Astrocyte of the spinal cord (primary cell): ENCODE measurements around the gene PBX2.
A peak's percentile ranks its signal among the peaks of the same experiment; 100 is the strongest.
"Not testable (repeated sequence)": the region's sequence is repeated elsewhere in the genome, so short reads cannot be mapped to it uniquely, and the experiment has no call there.

Source experiments
- DNase-seq: peaks from one replicate; pipeline ENCODE4 v3.0.0; 2011; ENCODE audit warnings: low read depth, low spot score
- H3K4me3 ChIP-seq: 2 replicates; pipeline ENCODE4 v1.5.1; 2011; ENCODE audit warnings: low read depth, mild to moderate bottlenecking, low read length, moderate library complexity
- in situ Hi-C: cut with HindIII; loops from 2 replicates; pipeline ENCODE4 v1.10.0; 2017; ENCODE audit warnings: low sequenced_read_pairs
- TF ChIP-seq, protein P1 (sequence below): IDR thresholded peaks from 2 replicates; pipeline ENCODE4 v1.5.1; 2012; ENCODE audit warnings: low read depth, mild to moderate bottlenecking, low read length, inconsistent platforms

The PBX2 gene

GRCh38 chr6:32187009-32187709 is 2.8 kb downstream of the PBX2 start:
- in situ Hi-C loops = no loop called here
- no peak overlapping the region for H3K4me3 ChIP-seq
- no peak for DNase-seq
- TF ChIP-seq, protein P1, sequence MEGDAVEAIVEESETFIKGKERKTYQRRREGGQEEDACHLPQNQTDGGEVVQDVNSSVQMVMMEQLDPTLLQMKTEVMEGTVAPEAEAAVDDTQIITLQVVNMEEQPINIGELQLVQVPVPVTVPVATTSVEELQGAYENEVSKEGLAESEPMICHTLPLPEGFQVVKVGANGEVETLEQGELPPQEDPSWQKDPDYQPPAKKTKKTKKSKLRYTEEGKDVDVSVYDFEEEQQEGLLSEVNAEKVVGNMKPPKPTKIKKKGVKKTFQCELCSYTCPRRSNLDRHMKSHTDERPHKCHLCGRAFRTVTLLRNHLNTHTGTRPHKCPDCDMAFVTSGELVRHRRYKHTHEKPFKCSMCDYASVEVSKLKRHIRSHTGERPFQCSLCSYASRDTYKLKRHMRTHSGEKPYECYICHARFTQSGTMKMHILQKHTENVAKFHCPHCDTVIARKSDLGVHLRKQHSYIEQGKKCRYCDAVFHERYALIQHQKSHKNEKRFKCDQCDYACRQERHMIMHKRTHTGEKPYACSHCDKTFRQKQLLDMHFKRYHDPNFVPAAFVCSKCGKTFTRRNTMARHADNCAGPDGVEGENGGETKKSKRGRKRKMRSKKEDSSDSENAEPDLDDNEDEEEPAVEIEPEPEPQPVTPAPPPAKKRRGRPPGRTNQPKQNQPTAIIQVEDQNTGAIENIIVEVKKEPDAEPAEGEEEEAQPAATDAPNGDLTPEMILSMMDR = no peak

DNA sequence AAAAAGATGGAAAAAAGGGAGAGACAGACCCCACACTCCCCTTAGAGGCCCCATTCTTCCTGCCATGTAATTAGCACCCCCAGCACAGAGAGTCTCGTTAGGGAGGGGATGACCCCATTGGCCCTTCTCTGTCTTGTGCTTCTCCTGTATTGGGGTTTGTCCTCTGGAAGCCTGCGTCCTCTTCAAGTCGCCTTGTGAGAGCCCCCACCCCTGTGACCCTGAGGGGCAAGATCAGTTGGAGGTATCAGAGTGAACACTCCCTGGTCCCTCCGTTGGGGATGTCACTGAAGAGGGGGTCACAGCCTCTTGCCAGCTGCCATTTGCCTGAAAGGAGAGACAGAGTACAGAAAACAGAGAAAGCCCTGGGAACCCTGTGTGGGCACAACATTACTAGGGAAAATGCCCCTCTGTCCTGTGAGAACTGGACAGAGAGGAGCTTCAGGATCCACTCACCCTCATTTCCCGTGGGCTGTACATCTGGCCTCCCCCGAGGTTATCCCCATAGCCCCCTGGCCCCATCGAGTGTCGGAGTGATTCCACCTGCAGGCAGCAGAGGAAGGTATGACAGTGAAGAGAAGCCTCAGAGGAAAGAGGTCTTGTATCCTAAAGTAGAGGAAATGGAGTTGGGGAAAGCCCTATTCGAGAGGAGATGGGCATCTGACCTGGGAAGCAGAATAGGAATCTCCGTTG is 3.7 kb downstream of the PBX2 start:
- DNase-seq, in situ Hi-C loops, H3K4me3 ChIP-seq: not testable (repeated sequence)

GRCh38 chr6:32185681-32186131 is 4.3 kb downstream of the PBX2 start:
- in situ Hi-C loops, H3K4me3 ChIP-seq: not testable (repeated sequence)
- peak; percentile 85 for DNase-seq

GRCh38 chr6:32184084-32184640 is 5.8 kb downstream of the PBX2 start, which contains the start of gene AGER:
TSS of gene AGER (minus strand) at chr6:32184253. CDS start at chr6:32184222, 31 bp downstream.
- H3K4me3 ChIP-seq = no peak within 1 kb of the TSS
- TF ChIP-seq, protein P1 = no peak
- no peak for DNase-seq
- in situ Hi-C loops = no loop called here

- in situ Hi-C loops = no loop called here
- TF ChIP-seq, protein P1 = no peak
- DNase-seq = no peak
- no peak overlapping the region for H3K4me3 ChIP-seq
Measured at GRCh38 chr6:32183483-32184083, 6.4 kb downstream of the PBX2 start.

GRCh38 chr6:32183030-32183429 is 7.0 kb downstream of the PBX2 start:
- DNase-seq = no peak
- no peak overlapping the region for H3K4me3 ChIP-seq
- TF ChIP-seq, protein P1 = no peak
- in situ Hi-C loops = no loop called here

- H3K4me3 ChIP-seq = no peak overlapping the region
- TF ChIP-seq, protein P1 = no peak
- in situ Hi-C loops = no loop called here
- DNase-seq = no peak
Measured at GRCh38 chr6:32182555-32182981, 7.4 kb downstream of the PBX2 start.
